GM18909 (cell line): ENCODE results near the gene CDC20B.
"Not testable (repeated sequence)": the region's sequence is repeated elsewhere in the genome, so short reads cannot be mapped to it uniquely, and the experiment has no call there.

Source experiments
- ATAC-seq: cut with Tn5 transposase; IDR thresholded peaks from one replicate; pipeline ENCODE4 v1.9.1; 2021; ENCODE audit warnings: mild to moderate bottlenecking; ENCODE audit not compliant: unreplicated experiment, poor library complexity

The CDC20B gene

DNA sequence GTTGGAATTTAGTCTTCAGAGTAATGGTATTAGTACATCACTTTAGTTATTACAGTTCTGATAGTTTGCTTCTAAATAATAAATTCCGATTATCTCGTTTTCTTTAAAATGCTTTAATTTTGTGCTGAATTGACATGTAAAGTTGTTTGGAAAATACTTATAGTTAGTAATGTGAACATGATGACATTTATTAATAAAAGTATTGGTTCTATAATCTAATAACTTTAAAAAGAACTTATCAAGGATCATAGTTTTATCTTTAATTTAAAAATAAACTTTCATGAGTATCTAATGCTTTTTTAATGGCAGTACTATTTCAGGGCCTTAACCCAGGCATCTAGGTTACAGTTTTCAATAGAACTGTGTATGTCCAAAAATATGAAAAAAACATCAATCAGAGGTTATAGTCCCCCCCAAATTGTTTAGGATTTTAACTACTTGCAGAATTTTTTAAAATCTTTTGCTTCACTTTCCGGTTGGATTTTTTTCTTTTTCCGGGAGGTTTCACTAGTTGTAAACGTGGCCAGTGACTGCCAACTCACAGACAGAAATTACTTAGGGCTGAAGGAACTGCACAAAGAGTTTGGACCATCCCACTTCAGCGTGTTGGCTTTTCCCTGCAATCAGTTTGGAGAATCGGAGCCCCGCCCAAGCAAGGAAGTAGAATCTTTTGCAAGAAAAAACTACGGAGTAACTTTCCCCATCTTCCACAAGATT, 12.3 kb downstream of the CDC20B start:
- ATAC-seq, result no peak

DNA sequence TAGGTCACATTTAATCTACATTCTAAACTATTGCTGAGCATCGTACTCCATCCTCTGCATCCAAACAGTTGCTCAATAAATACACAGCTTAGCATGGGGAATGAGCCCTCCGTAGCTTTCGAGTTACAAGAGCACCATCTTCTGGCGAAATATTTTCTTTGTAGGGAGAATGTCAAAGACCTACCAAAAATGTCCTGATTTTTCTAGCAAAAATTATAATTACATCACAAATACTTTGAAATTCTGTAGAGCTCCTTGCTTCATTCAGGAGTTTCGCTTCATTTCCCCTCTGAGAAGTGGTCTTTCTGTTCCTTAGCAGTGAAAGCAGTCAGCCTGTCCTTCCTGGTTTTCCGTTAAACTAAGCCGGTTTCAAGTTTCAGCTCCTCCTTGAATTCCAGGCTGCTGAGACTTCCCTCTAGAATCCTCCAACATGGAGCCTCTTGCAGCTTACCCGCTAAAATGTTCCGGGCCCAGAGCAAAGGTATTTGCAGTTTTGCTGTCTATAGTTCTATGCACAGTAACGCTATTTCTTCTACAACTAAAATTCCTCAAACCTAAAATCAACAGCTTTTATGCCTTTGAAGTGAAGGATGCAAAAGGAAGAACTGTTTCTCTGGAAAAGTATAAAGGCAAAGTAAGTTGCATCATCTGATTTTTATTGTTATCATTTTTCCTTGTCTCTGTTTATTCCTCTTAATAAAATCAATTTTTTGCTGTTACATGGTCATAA, 13.0 kb downstream of the CDC20B start, which contains the start of gene GPX8:
Gene GPX8 (plus strand): TSS at position 409 of the 730 bp plus-strand sequence. CDS start 22 bp downstream, at position 431.
- no peak for ATAC-seq

DNA sequence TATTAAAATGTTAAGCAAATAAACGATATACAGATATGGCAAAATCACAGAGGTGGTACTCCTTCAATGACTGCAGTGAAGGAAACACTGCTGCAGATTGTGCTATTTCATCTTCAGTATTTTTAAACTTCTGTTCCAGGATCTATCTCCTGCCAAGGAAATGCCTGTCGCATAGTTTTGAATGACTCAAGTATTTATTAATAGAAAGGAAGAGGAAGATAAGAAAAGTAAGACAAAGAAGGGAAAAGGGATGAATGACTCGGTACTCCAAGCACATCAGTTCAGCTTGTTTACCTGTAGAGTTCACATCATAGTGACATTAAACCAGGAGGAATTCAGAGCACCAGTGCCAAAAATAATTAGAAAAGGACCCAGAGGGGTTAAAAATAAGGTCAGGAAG, 18.1 kb downstream of the CDC20B start:
- no peak for ATAC-seq

DNA sequence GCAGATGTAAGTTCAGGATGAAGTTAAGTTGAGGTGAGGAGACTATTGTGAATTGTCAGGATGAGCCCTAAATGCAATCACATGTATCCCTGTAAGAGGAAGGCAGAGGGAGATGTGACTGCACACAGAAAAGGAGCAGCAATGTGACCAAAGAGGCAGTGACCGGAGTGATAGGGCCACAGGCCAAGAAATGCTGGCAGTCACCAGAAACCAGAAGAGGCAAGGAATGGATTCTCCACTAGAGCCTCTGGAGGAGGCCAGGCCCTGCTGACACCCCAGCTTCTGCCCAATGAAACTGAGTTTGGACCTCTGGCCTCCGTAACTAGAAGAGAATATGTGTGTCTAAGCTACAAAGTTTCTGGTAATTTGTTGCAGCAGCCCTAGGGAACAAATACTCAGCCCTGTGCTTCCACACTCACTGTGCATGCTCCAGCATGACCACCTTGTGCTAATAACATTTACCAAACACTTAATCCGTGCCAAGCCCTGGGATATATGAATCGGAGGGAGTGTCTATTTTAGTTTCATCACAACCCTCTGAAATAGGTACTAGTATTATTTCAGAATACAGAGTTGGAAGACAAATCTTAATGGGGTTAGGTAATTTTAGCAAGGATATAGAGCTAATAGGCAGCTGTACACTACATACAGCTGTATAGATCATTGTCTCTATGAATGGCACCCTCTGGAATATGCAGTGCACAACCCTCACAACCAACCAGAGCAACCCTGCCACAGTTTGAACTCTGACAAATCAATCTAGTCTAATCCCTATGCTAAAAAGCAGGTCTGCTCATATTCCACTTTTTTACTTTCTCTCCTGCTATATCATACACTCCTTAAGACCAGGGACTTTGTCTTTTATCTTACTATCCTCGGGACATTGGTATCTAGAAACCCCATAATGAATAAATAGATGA, 20.8 kb downstream of the CDC20B start:
- ATAC-seq, result no peak

- ATAC-seq, result no peak
These were observed 23.6 kb downstream of the CDC20B start for GRCh38 chr5:55149308-55149795.

- ATAC-seq, result peak; percentile 90
These were observed 26.3 kb downstream of the CDC20B start for GRCh38 chr5:55146543-55147151.

- ATAC-seq, result no peak
These were observed 26.9 kb downstream of the CDC20B start for GRCh38 chr5:55146080-55146479.

- no peak for ATAC-seq
These were observed 29.4 kb downstream of the CDC20B start for GRCh38 chr5:55143624-55144023.

DNA sequence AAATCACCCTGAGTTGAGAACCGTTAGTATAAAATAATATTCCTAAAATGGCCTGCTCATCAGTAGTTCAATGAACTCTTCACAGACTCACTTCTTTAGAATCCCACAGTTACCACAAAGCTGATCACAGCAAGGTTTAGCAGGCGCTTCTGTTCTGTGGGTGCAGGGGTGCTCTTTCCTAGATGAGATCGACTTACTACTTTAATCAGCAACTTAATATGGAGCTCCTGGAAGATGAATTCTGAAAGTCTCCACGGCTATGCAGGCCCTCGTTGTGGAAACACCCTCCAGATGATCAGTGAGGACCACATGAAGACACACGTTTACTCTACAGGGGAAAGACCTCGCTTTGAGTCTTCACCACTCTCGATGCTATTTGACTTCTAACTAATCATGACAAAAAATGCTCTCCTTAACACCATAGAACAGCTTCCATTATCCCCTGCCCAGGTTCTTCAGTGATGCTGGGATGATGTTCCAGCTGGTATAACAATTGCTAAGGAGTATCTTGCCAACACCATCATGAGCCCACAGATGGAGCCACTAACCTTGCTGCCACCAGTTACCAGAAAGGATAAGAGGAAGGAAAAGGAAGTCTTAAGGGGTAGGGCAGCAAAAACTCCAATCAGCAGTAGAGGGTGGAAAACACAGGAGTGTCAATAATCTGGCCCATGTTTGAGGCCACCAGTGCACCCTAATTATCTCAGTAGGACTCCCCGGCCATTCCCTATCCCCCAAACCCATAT, 30.9 kb downstream of the CDC20B start:
- no peak for ATAC-seq

- no peak for ATAC-seq
These were observed 31.9 kb downstream of the CDC20B start for GRCh38 chr5:55140908-55141665.

GRCh38 chr5:55136521-55136920, 36.5 kb downstream of the CDC20B start:
- no peak for ATAC-seq

DNA sequence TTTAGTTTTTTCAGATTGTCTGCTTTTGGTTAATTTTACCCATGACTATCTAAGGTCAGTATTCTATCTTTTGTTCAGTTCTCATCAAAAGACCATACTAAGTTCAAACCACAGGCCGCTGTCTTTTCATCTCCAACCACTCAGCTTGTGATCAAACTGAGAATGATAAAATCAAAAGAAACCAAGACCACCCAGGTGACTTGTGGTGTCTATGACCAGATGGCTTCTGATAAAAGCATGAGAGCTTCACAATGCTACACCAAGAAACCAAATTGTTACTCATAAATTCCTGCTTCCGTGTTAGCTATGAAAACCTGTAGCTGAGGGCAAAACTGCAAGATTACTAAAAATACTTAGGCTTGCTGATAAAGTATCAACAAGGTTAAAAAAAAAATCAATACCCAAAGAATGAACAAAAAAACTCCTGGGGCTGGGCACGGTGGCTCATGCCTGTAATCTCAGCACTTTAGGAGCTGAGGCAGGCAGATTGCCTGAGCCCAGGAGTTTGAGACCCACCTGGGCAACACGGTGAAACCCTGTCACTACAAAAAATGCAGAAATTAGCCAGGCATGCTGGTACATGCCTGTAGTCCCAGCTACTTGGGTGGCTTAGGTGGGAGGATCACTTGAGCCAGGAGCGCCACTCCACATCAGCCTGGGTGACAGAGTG, 38.8 kb downstream of the CDC20B start:
- ATAC-seq, result no peak

- no peak for ATAC-seq
These were observed 49.6 kb downstream of the CDC20B start for GRCh38 chr5:55123365-55123764.

DNA sequence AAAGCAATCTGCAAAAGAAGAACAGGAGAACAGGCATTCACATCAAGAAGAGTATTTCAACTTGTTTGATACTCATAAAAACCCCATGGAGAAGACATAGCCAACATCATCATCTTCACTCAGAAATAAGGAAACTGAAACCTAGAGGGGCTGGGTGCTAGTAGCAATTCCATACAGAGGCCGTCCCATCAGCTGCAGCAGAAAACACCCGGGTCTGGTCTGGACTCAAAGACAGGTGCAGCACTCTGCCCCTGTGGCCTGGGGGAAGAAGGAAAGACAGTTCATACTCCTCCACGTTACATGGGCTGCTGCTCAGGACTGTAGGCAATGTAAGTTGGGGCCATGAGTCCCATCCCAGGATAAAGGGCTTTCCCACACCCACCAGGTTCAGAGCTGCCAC, 58.9 kb downstream of the CDC20B start:
- no peak for ATAC-seq

GRCh38 chr5:55113327-55113726, 59.6 kb downstream of the CDC20B start:
- ATAC-seq, result no peak

GRCh38 chr5:55110217-55110616, 62.8 kb downstream of the CDC20B start:
- ATAC-seq, result no peak

GRCh38 chr5:55108661-55109060, 64.3 kb downstream of the CDC20B start:
- ATAC-seq, result no peak

- ATAC-seq, result not testable (repeated sequence)
These were observed 67.0 kb downstream of the CDC20B start for GRCh38 chr5:55105976-55106375.
